SU-DHL-6 (cell line): ENCODE measurements around the gene SUGP1.

Experiments
- H2AFZ ChIP-seq: fragments of 200-600 bp; sonication (generic); 2 replicates; pipeline ENCODE4 v1.6.1; 2014; ENCODE audit warnings: low read depth, mild to moderate bottlenecking, moderate library complexity, mixed read lengths, antibody characterized with exemption, low read length; ENCODE audit not compliant: severe bottlenecking
- H3F3A ChIP-seq: fragments of 200-600 bp; shearing (Covaris generic); 2 replicates; pipeline ENCODE4 v1.6.0; 2016; ENCODE audit warnings: antibody characterized with exemption, mild to moderate bottlenecking; ENCODE audit not compliant: insufficient read depth
- H3K27ac ChIP-seq: fragments of 200-600 bp; sonication (generic); 2 replicates; pipeline ENCODE4 v1.5.1; 2016; ENCODE audit warnings: low read depth, mild to moderate bottlenecking, low read length, moderate library complexity, mixed read lengths
- H3K27me3 ChIP-seq: fragments of 200-600 bp; sonication (generic), shearing (Covaris generic); 2 replicates; pipeline ENCODE4 v1.6.0; 2014; ENCODE audit warnings: mild to moderate bottlenecking, low read length
- H3K36me3 ChIP-seq: fragments of 200-600 bp; sonication (generic); 2 replicates; pipeline ENCODE4 v1.6.1; 2014; ENCODE audit warnings: mild to moderate bottlenecking, low read length, mixed read lengths
- H3K4me2 ChIP-seq: fragments of 300-600, 200-600 bp; shearing (Covaris generic), sonication (generic); 2 replicates; pipeline ENCODE4 v1.6.0; 2014; ENCODE audit warnings: low read length, low read depth, mild to moderate bottlenecking; ENCODE audit not compliant: poor library complexity, severe bottlenecking
- H3K4me3 ChIP-seq: fragments of 200-600 bp; sonication (generic); 2 replicates; pipeline ENCODE4 v1.5.1; 2014; ENCODE audit warnings: antibody characterized with exemption, low read length, mild to moderate bottlenecking, mixed read lengths; ENCODE audit not compliant: insufficient read depth, poor library complexity, severe bottlenecking
- H3K79me2 ChIP-seq: fragments of 200-600 bp; sonication (generic); 2 replicates; pipeline ENCODE4 v1.6.1; 2014; ENCODE audit warnings: mild to moderate bottlenecking, low read length, moderate library complexity; ENCODE audit not compliant: insufficient read depth
- H3K9ac ChIP-seq: fragments of 200-600 bp; sonication (generic); 2 replicates; pipeline ENCODE4 v1.7.0; 2014; ENCODE audit warnings: mild to moderate bottlenecking, low read length
- H3K9me2 ChIP-seq: fragments of 200-600 bp; sonication (generic); replicated peaks from 2 replicates; pipeline ENCODE4 v1.6.1; 2014; ENCODE audit warnings: low read length; ENCODE audit not compliant: insufficient read depth
- H3K9me3 ChIP-seq: fragments of 200-600 bp; sonication (generic); 2 replicates; pipeline ENCODE4 v1.6.1; 2014; ENCODE audit warnings: low read length, mixed read lengths; ENCODE audit not compliant: insufficient read depth
- H4K20me1 ChIP-seq: fragments of 200-600 bp; sonication (generic); 2 replicates; pipeline ENCODE4 v1.6.1; 2014; ENCODE audit warnings: low read depth, mild to moderate bottlenecking, antibody characterized with exemption, low read length, moderate library complexity, mixed read lengths
- CTCF ChIP-seq: fragments of 200-600 bp; sonication (generic); IDR thresholded peaks from one replicate; pipeline ENCODE4 v1.5.1; 2017; ENCODE audit warnings: antibody characterized with exemption, mild to moderate bottlenecking, low read length, moderate library complexity; ENCODE audit not compliant: insufficient read depth, poor library complexity, severe bottlenecking
- EZH2phosphoT487 ChIP-seq: fragments of 200-600 bp; sonication (generic), shearing (Covaris generic); conservative IDR thresholded peaks from 2 replicates; pipeline ENCODE4 v1.6.1; 2018; ENCODE audit warnings: mild to moderate bottlenecking, antibody characterized with exemption, low read length, moderate library complexity, mixed read lengths

Gene SUGP1

GRCh38 chr19:19236173-19236572 lies 84.1 kb downstream of the SUGP1 start:
- H3K79me2 ChIP-seq: no peaks in the 10 kb centered on the region
- no peaks in the 10 kb centered on the region for H3K9me2 ChIP-seq
- H3K36me3 ChIP-seq: no peaks in the 10 kb centered on the region
- no peak overlapping the region for H3K9ac ChIP-seq
- TF ChIP-seq CTCF (no peak), EZH2phosphoT487 (no peak)
- no peaks in the 10 kb centered on the region; the same call in 1 of the 2 replicates for H3K9me3 ChIP-seq
- H3K27ac ChIP-seq: no peak overlapping the region
- H4K20me1 ChIP-seq: no peaks in the 10 kb centered on the region
- H2AFZ ChIP-seq: no peak overlapping the region
- no peak overlapping the region for H3K4me3 ChIP-seq
- no peak overlapping the region for H3K4me2 ChIP-seq
- 0 out of 2 replicates have a peak, but pooled peaks cover 3% of the 10 kb centered on the region for H3K27me3 ChIP-seq
- no peaks in the 10 kb centered on the region for H3F3A ChIP-seq

- H3K4me2 ChIP-seq: no peak overlapping the region
- H3K9me3 ChIP-seq: no peaks in the 10 kb centered on the region; the same call in 1 of the 2 replicates
- no peaks in the 10 kb centered on the region for H3K9me2 ChIP-seq
- H3K9ac ChIP-seq: no peak overlapping the region
- H3K79me2 ChIP-seq: no peaks in the 10 kb centered on the region
- no peak overlapping the region for H3K4me3 ChIP-seq
- no peaks in the 10 kb centered on the region for H3K36me3 ChIP-seq
- H3K27ac ChIP-seq: no peak overlapping the region
- H3K27me3 ChIP-seq: 0 out of 2 replicates have a peak, but pooled peaks cover 3% of the 10 kb centered on the region
- no peaks in the 10 kb centered on the region for H3F3A ChIP-seq
- no peaks in the 10 kb centered on the region for H4K20me1 ChIP-seq
- TF ChIP-seq EZH2phosphoT487 (no peak), CTCF (no peak)
- no peak overlapping the region for H2AFZ ChIP-seq
These were observed 86.0 kb downstream of the SUGP1 start for GRCh38 chr19:19234220-19234816.

- H3K27me3 ChIP-seq: 0 out of 2 replicates have a peak, but pooled peaks cover 3% of the 10 kb centered on the region
- no peaks in the 10 kb centered on the region for H4K20me1 ChIP-seq
- no peaks in the 10 kb centered on the region; the same call in 1 of the 2 replicates for H3K9me3 ChIP-seq
- H3K79me2 ChIP-seq: no peaks in the 10 kb centered on the region
- H3K27ac ChIP-seq: no peak overlapping the region
- no peaks in the 10 kb centered on the region for H3F3A ChIP-seq
- no peak overlapping the region for H3K9ac ChIP-seq
- TF ChIP-seq EZH2phosphoT487 (no peak), CTCF (no peak)
- no peaks in the 10 kb centered on the region for H3K36me3 ChIP-seq
- no peak overlapping the region for H3K4me2 ChIP-seq
- no peak overlapping the region for H3K4me3 ChIP-seq
- H3K9me2 ChIP-seq: no peaks in the 10 kb centered on the region
- H2AFZ ChIP-seq: no peak overlapping the region
These were observed 88.0 kb downstream of the SUGP1 start for GRCh38 chr19:19232261-19232721.
